Measurements from ENCODE around the gene ARHGAP24.

DNA sequence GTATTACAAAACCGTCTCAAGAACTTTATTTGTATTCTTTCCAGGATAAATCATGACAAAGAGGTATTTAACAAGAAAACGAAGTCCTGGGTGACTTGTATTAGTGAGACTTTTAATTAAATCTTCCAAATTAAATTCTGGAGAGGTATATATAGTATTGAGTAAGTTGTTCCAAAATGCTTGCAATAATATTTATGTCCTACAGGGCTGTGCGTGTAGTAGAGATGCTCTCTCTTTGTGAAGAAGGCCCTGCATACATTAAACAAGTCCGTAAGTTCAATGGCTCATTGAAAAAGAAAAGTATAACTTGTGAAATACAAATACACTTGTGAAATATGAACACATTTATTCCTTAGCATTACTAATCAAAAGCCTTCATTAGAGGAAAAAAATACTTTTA, 211.4 kb downstream of the ARHGAP24 start:
- TF ChIP-seq YY1 (IDR thresholded peaks at IDR 0.05; ENCODE audit: low read depth) (no peak), TAF1 (IDR thresholded peaks at IDR 0.05; ENCODE audit: low read depth) (no peak), ZBTB7A (IDR thresholded peaks at IDR 0.05; ENCODE audit: low read depth) (no peak), EP300 (IDR thresholded peaks at IDR 0.05; ENCODE audit: borderline replicate concordance) (no peak), CEBPB (IDR thresholded peaks at IDR 0.05) (no peak), RAD21 (IDR thresholded peaks at IDR 0.05; ENCODE audit: low read depth) (no peak), CREB1 (IDR thresholded peaks at IDR 0.05; ENCODE audit: low read depth) (no peak), EGR1 (IDR thresholded peaks at IDR 0.05) (no peak), TCF12 (IDR thresholded peaks at IDR 0.05; ENCODE audit: low read depth) (no peak), USF1 (IDR thresholded peaks at IDR 0.05) (no peak)
- TF ChIP-seq, protein P1, sequence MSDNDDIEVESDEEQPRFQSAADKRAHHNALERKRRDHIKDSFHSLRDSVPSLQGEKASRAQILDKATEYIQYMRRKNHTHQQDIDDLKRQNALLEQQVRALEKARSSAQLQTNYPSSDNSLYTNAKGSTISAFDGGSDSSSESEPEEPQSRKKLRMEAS (IDR thresholded peaks at IDR 0.05): no peak
- TF ChIP-seq, protein P2, sequence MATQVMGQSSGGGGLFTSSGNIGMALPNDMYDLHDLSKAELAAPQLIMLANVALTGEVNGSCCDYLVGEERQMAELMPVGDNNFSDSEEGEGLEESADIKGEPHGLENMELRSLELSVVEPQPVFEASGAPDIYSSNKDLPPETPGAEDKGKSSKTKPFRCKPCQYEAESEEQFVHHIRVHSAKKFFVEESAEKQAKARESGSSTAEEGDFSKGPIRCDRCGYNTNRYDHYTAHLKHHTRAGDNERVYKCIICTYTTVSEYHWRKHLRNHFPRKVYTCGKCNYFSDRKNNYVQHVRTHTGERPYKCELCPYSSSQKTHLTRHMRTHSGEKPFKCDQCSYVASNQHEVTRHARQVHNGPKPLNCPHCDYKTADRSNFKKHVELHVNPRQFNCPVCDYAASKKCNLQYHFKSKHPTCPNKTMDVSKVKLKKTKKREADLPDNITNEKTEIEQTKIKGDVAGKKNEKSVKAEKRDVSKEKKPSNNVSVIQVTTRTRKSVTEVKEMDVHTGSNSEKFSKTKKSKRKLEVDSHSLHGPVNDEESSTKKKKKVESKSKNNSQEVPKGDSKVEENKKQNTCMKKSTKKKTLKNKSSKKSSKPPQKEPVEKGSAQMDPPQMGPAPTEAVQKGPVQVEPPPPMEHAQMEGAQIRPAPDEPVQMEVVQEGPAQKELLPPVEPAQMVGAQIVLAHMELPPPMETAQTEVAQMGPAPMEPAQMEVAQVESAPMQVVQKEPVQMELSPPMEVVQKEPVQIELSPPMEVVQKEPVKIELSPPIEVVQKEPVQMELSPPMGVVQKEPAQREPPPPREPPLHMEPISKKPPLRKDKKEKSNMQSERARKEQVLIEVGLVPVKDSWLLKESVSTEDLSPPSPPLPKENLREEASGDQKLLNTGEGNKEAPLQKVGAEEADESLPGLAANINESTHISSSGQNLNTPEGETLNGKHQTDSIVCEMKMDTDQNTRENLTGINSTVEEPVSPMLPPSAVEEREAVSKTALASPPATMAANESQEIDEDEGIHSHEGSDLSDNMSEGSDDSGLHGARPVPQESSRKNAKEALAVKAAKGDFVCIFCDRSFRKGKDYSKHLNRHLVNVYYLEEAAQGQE (IDR thresholded peaks at IDR 0.05; ENCODE audit: low read depth): no peak
